ENCODE data around the gene FGGY.

- TF ChIP-seq, protein P1, sequence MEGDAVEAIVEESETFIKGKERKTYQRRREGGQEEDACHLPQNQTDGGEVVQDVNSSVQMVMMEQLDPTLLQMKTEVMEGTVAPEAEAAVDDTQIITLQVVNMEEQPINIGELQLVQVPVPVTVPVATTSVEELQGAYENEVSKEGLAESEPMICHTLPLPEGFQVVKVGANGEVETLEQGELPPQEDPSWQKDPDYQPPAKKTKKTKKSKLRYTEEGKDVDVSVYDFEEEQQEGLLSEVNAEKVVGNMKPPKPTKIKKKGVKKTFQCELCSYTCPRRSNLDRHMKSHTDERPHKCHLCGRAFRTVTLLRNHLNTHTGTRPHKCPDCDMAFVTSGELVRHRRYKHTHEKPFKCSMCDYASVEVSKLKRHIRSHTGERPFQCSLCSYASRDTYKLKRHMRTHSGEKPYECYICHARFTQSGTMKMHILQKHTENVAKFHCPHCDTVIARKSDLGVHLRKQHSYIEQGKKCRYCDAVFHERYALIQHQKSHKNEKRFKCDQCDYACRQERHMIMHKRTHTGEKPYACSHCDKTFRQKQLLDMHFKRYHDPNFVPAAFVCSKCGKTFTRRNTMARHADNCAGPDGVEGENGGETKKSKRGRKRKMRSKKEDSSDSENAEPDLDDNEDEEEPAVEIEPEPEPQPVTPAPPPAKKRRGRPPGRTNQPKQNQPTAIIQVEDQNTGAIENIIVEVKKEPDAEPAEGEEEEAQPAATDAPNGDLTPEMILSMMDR (IDR thresholded peaks at IDR 0.05), result no peak
- TF ChIP-seq POLR2A (IDR thresholded peaks at IDR 0.05), result no peak
These were observed 334.8 kb downstream of the FGGY start for GRCh38 chr1:59631561-59632255.

Data from uterus (tissue), 2 donors.